K562 (cell line): ENCODE data around the gene TMEM135. TPM values are rescaled to one million over a fixed set of nuclear protein-coding genes. Genes with fewer than 3 reads are reported as not detected.
A peak's percentile ranks its signal among the peaks of the same experiment; 100 is the strongest.

Experiments used
- GTF2F1 ChIP-seq: IDR thresholded peaks from 2 replicates; pipeline ENCODE4 v1.6.1; 2011; ENCODE audit warnings: low read depth, low read length, improper control_type of control experiment
- HDAC1 ChIP-seq, 2 experiments: fragments of 450-650 bp; IDR thresholded peaks; 2 replicates each; pipeline ENCODE4 v1.6.1; 2016 to 2017; ENCODE audit warnings: inconsistent platforms in 1 of 2, mild to moderate bottlenecking in 1 of 2, moderate library complexity in 1 of 2
- MAFG ChIP-seq: fragments of 450-650 bp; conservative IDR thresholded peaks from 2 replicates; pipeline ENCODE4 v1.6.1; 2016; ENCODE audit warnings: missing genetic modification characterization, missing compliant biosample characterization
- MAZ ChIP-seq, 2 experiments: fragments of 450-650 bp in 1 of 2; sonication (generic) in 1 of 2; formaldehyde crosslinking; IDR thresholded peaks in 1 of 2; conservative IDR thresholded peaks in 1 of 2; 2 replicates each; pipeline versions ENCODE4 v1.4.0 to v1.5.0; 2020; ENCODE audit warnings: mild to moderate bottlenecking in 1 of 2, missing genetic modification reagents in 1 of 2
- RBM15 ChIP-seq: fragments of 200-400 bp; formaldehyde crosslinking; IDR thresholded peaks from 2 replicates; pipeline ENCODE4 v1.6.1; 2018; ENCODE audit warnings: mild to moderate bottlenecking, low read length, moderate library complexity; ENCODE audit not compliant: insufficient read depth
- SAFB ChIP-seq: fragments of 200-400 bp; formaldehyde crosslinking; IDR thresholded peaks from 2 replicates; pipeline ENCODE4 v1.6.1; 2017; ENCODE audit warnings: low read depth, low read length, borderline replicate concordance
- SNRNP70 ChIP-seq: fragments of 200-400 bp; formaldehyde crosslinking; optimal IDR thresholded peaks from 2 replicates; pipeline ENCODE3; 2017; ENCODE audit warnings: low read depth, low read length
- SPI1 ChIP-seq: IDR thresholded peaks from 2 replicates; pipeline ENCODE4 v1.6.1; 2011; ENCODE audit warnings: low read depth, low read length, control low read depth, borderline replicate concordance
- ZNF668 ChIP-seq: fragments of 250-450 bp; sonication (Bioruptor Pico); IDR thresholded peaks from 2 replicates; pipeline ENCODE4 v1.8.0; 2022; ENCODE audit warnings: mild to moderate bottlenecking, inconsistent platforms
- polyA plus RNA-seq, 8 experiments: library from polyadenylated mRNA; depleted of rRNA in 4 of 8; stranded (reverse) in 5 of 8; unstranded in 3 of 8; fragments of >200 nt; fragmentation: Nextera tagmentation in 2 of 8; fragmentation: Illumina TruSeq in 1 of 8; extraction: Ambion mirVana in 2 of 8; extraction: Trizol in 1 of 8; gene quantifications; 2 replicates each; pipeline versions ENCODE4 v1.2.1 to v1.2.3, GENCODE V29; 2011 to 2014; ENCODE audit warnings: inconsistent platforms in 1 of 8, missing spikeins in 1 of 8
- total RNA-seq, 7 experiments: library from RNA; depleted of rRNA in 6 of 7; stranded (reverse); fragments of >200 nt in 6 of 7; fragmentation: Illumina TruSeq in 2 of 7; extraction: Trizol in 2 of 7; gene quantifications; 2 replicates each; pipeline versions ENCODE4 v1.2.1 to v1.2.3, GENCODE V29; 2011 to 2021; ENCODE audit warnings: low replicate concordance in 1 of 7
- TF ChIP-seq, protein P1 (sequence below): fragments of 250-450 bp; sonication (Bioruptor Pico); IDR thresholded peaks from 2 replicates; pipeline ENCODE4 v1.4.0; 2020; ENCODE audit warnings: mild to moderate bottlenecking, moderate library complexity
- TF ChIP-seq, protein P2 (sequence below): fragments of 150-350 bp; IDR thresholded peaks from 2 replicates; pipeline ENCODE4 v1.6.1; 2014; ENCODE audit warnings: low read depth, mild to moderate bottlenecking, low read length, borderline replicate concordance

Gene TMEM135
- total and polyA plus RNA-seq, 9 of the 15 experiments (the other 6 are each of a cell fraction or from before 2014, with no cell fraction given): 17.3 to 53.6 (median 24.9) TPM

DNA sequence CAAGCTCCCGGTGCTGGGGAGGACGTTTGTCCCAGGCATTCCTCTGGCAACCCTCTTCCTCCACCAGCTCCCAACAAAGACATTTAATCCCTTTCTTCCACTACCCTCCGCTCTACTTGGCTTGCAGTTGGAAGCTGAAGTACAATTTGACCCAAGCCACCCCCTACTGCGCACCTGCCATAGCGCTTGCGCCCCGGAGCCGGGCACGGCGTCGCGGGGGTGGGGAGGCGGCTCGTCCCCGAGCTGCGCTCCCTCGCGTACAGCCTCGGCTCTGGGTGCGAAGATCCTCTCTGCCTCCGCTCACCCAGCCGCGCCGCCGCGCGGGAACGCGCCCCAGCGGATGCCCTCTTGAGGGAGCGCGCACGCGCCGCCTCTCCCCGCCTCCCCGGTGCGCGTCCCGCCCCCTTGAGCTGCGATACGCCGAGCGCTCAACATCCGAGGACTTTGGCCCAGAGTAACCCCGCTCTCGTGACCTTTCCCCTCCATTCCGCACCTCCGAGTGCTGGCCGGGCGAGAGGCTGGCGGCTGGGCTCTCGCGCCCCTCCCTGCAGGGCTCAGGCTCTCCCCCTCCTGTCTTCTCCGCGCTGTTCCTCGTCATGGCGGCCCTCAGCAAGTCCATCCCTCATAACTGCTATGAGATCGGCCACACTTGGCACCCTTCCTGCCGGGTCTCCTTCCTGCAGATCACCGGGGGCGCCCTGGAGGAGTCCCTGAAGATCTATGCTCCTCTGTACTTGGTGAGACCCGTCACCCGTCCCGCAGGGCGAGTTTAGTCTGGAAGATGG lies at the start of gene TMEM135 (continued):
- TF ChIP-seq, protein P1, sequence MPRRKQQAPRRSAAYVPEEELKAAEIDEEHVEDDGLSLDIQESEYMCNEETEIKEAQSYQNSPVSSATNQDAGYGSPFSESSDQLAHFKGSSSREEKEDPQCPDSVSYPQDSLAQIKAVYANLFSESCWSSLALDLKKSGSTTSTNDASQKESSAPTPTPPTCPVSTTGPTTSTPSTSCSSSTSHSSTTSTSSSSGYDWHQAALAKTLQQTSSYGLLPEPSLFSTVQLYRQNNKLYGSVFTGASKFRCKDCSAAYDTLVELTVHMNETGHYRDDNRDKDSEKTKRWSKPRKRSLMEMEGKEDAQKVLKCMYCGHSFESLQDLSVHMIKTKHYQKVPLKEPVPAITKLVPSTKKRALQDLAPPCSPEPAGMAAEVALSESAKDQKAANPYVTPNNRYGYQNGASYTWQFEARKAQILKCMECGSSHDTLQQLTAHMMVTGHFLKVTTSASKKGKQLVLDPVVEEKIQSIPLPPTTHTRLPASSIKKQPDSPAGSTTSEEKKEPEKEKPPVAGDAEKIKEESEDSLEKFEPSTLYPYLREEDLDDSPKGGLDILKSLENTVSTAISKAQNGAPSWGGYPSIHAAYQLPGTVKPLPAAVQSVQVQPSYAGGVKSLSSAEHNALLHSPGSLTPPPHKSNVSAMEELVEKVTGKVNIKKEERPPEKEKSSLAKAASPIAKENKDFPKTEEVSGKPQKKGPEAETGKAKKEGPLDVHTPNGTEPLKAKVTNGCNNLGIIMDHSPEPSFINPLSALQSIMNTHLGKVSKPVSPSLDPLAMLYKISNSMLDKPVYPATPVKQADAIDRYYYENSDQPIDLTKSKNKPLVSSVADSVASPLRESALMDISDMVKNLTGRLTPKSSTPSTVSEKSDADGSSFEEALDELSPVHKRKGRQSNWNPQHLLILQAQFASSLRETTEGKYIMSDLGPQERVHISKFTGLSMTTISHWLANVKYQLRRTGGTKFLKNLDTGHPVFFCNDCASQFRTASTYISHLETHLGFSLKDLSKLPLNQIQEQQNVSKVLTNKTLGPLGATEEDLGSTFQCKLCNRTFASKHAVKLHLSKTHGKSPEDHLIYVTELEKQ (CRISPR knock-in tag): no peak
- TF ChIP-seq GTF2F1 (peak; percentile 73; the same call in 1 of the 2 replicates), HDAC1 (IDR thresholded peaks at IDR 0.05) (peak in 1 of 2 experiments; percentile 45; a peak in 1 of 4 replicates), SPI1 (no peak), SNRNP70 (no peak), MAZ (CRISPR knock-in tag; conservative IDR thresholded peaks at IDR 0.05 in 1 of 2, IDR thresholded peaks at IDR 0.05 in 1 of 2) (peak; percentile 83 to 87; a peak in 3 of 4 replicates), SAFB (no peak), ZNF668 (no peak), RBM15 (no peak), MAFG (no peak)
- TF ChIP-seq, protein P2, sequence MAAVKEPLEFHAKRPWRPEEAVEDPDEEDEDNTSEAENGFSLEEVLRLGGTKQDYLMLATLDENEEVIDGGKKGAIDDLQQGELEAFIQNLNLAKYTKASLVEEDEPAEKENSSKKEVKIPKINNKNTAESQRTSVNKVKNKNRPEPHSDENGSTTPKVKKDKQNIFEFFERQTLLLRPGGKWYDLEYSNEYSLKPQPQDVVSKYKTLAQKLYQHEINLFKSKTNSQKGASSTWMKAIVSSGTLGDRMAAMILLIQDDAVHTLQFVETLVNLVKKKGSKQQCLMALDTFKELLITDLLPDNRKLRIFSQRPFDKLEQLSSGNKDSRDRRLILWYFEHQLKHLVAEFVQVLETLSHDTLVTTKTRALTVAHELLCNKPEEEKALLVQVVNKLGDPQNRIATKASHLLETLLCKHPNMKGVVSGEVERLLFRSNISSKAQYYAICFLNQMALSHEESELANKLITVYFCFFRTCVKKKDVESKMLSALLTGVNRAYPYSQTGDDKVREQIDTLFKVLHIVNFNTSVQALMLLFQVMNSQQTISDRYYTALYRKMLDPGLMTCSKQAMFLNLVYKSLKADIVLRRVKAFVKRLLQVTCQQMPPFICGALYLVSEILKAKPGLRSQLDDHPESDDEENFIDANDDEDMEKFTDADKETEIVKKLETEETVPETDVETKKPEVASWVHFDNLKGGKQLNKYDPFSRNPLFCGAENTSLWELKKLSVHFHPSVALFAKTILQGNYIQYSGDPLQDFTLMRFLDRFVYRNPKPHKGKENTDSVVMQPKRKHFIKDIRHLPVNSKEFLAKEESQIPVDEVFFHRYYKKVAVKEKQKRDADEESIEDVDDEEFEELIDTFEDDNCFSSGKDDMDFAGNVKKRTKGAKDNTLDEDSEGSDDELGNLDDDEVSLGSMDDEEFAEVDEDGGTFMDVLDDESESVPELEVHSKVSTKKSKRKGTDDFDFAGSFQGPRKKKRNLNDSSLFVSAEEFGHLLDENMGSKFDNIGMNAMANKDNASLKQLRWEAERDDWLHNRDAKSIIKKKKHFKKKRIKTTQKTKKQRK: no peak
- TF ChIP-seq, all 486 proteins: peak for 151
